Parietal lobe (tissue), 2 donors: ENCODE results near the gene ANAPC16. TPM values are rescaled to one million over a fixed set of nuclear protein-coding genes. Genes with fewer than 3 reads are reported as not detected.

Experiments
- small RNA-seq: library from RNA; depleted of rRNA; stranded (forward); fragments of <200 nt; gene quantifications from one replicate; pipeline ENCODE3, GENCODE V24; 2014; ENCODE audit warnings: low replicate concordance
- total RNA-seq: library from RNA; depleted of rRNA; stranded (reverse); fragments of >200 nt; gene quantifications from one replicate; pipeline ENCODE4 v1.2.3, GENCODE V29; 2014

Gene ANAPC16
- total RNA-seq = 20.3 TPM

GRCh38 chr10:72215611-72216549 lies at the start of gene ANAPC16, which contains the start of gene ASCC1:
ANAPC16 (plus strand) TSS chr10:72216012; CDS start chr10:72223915, 7,903 bp downstream.
ASCC1 (minus strand) TSS chr10:72216276; CDS start chr10:72213298, 2,978 bp downstream.

GRCh38 chr10:72273410-72274212 lies 57.8 kb downstream of the ANAPC16 start, which contains the start of gene DDIT4:
DDIT4 (plus strand) TSS chr10:72273924; CDS start chr10:72274217, 293 bp downstream.

Small RNA genes within 50 kb of the gene (small RNA-seq; reads per million reads assigned to genes)
- gene RF00019 (not detected), gene RF00340 (not detected)

Other genes starting within 250 kb of the ANAPC16 start
- 18.5 TPM for gene SPOCK2, start 127.5 kb upstream of the ANAPC16 start, total RNA-seq
- 38.2 TPM for gene ASCC1, start 264 bp downstream of the ANAPC16 start, total RNA-seq
- gene DDIT4, start 57.9 kb downstream of the ANAPC16 start, total RNA-seq = 13.8 TPM
- gene DNAJB12, start 138.9 kb downstream of the ANAPC16 start, total RNA-seq = 21.9 TPM